H9 (cell line): Measurements from ENCODE around the gene C20orf173. TPM values are rescaled to one million over a fixed set of nuclear protein-coding genes. Genes with fewer than 3 reads are reported as not detected.

Experiments used
- DNase-seq: peaks from one replicate; pipeline ENCODE4 v3.0.0-alpha.2; 2017
- H2AFZ ChIP-seq: one replicate; pipeline ENCODE4 v1.6.1; 2013; ENCODE audit warnings: mild to moderate bottlenecking, low read length, control low read depth, moderate library complexity
- H2AK5ac ChIP-seq: 2 replicates; pipeline ENCODE4 v1.6.1; 2013; ENCODE audit warnings: low read length, control low read depth, mixed read lengths; ENCODE audit not compliant: insufficient read length
- H2BK120ac ChIP-seq: one replicate; pipeline ENCODE4 v1.6.1; 2013; ENCODE audit warnings: low read depth, mild to moderate bottlenecking, low read length, control low read depth, inconsistent platforms; ENCODE audit not compliant: poor library complexity, severe bottlenecking
- H2BK12ac ChIP-seq: 2 replicates; pipeline ENCODE4 v1.6.1; 2013; ENCODE audit warnings: low read length, control low read depth, mixed read lengths, low read depth; ENCODE audit not compliant: insufficient read length
- H2BK15ac ChIP-seq: 2 replicates; pipeline ENCODE4 v1.6.1; 2013; ENCODE audit warnings: low read depth, low read length, control low read depth
- H2BK20ac ChIP-seq: one replicate; pipeline ENCODE4 v1.6.1; 2013; ENCODE audit warnings: low read depth, mild to moderate bottlenecking, low read length, control low read depth, inconsistent platforms; ENCODE audit not compliant: poor library complexity, severe bottlenecking
- H2BK5ac ChIP-seq: 2 replicates; pipeline ENCODE4 v1.6.1; 2013; ENCODE audit warnings: low read length, control low read depth, mixed read lengths; ENCODE audit not compliant: insufficient read length
- H3K14ac ChIP-seq: 2 replicates; pipeline ENCODE4 v1.6.1; 2013; ENCODE audit warnings: low read length, control low read depth; ENCODE audit not compliant: insufficient read depth
- H3K18ac ChIP-seq: 2 replicates; pipeline ENCODE4 v1.6.1; 2013; ENCODE audit warnings: low read depth, mild to moderate bottlenecking, mixed read lengths, low read length, control low read depth; ENCODE audit not compliant: insufficient read length
- H3K23ac ChIP-seq: 2 replicates; pipeline ENCODE4 v1.6.1; 2013; ENCODE audit warnings: low read length, control low read depth, mixed read lengths, low read depth; ENCODE audit not compliant: insufficient read length
- H3K23me2 ChIP-seq: 2 replicates; pipeline ENCODE4 v1.6.1; 2013; ENCODE audit warnings: low read depth, mild to moderate bottlenecking, mixed read lengths, low read length, control low read depth; ENCODE audit not compliant: insufficient read length, poor library complexity, severe bottlenecking
- H3K27ac ChIP-seq: 2 replicates; pipeline ENCODE4 v1.5.1; 2013; ENCODE audit warnings: low read length, control low read depth, mixed read lengths, low read depth; ENCODE audit not compliant: insufficient read length
- H3K27me3 ChIP-seq: 2 replicates; pipeline ENCODE4 v1.6.1; 2013; ENCODE audit warnings: low read length, control low read depth, inconsistent platforms; ENCODE audit not compliant: insufficient read depth
- H3K4ac ChIP-seq: 2 replicates; pipeline ENCODE4 v1.6.1; 2013; ENCODE audit warnings: low read depth, mild to moderate bottlenecking, control low read depth, inconsistent platforms, low read length, moderate library complexity
- H3K4me1 ChIP-seq: 2 replicates; pipeline ENCODE4 v1.6.1; 2013; ENCODE audit warnings: low read length, control low read depth, inconsistent platforms; ENCODE audit not compliant: insufficient read depth
- H3K4me2 ChIP-seq: 2 replicates; pipeline ENCODE4 v1.6.1; 2013; ENCODE audit warnings: low read length, control low read depth, mixed read lengths; ENCODE audit not compliant: insufficient read length, insufficient read depth
- H3K56ac ChIP-seq: 2 replicates; pipeline ENCODE4 v1.6.1; 2013; ENCODE audit warnings: low read depth, mild to moderate bottlenecking, mixed read lengths, low read length, control low read depth; ENCODE audit not compliant: insufficient read length
- H3K79me1 ChIP-seq: 2 replicates; pipeline ENCODE4 v1.6.1; 2013; ENCODE audit warnings: low read depth, mild to moderate bottlenecking, moderate library complexity, low read length, control low read depth, inconsistent platforms; ENCODE audit not compliant: insufficient read depth, poor library complexity, severe bottlenecking
- H3K79me2 ChIP-seq: 2 replicates; pipeline ENCODE4 v1.6.1; 2013; ENCODE audit warnings: low read length, control low read depth, inconsistent platforms; ENCODE audit not compliant: insufficient read depth
- H3K9ac ChIP-seq: 2 replicates; pipeline ENCODE4 v1.6.1; 2013; ENCODE audit warnings: low read length, control low read depth, mixed read lengths; ENCODE audit not compliant: insufficient read length; ENCODE audit errors: extremely low read depth
- H3K9me3 ChIP-seq: one replicate; pipeline ENCODE4 v1.6.1; 2013; ENCODE audit warnings: low read depth, low read length, inconsistent platforms; ENCODE audit not compliant: control insufficient read depth
- H3T11ph ChIP-seq: one replicate; pipeline ENCODE4 v1.6.1; 2013; ENCODE audit warnings: mild to moderate bottlenecking, low read length, control low read depth, inconsistent platforms
- H4K20me1 ChIP-seq: one replicate; pipeline ENCODE4 v1.6.1; 2013; ENCODE audit not compliant: control insufficient read depth, insufficient read length, insufficient read depth
- H4K5ac ChIP-seq: 2 replicates; pipeline ENCODE4 v1.6.1; 2013; ENCODE audit warnings: low read depth, mild to moderate bottlenecking, mixed read lengths, low read length, control low read depth; ENCODE audit not compliant: insufficient read length
- H4K8ac ChIP-seq: replicated peaks from 2 replicates; pipeline ENCODE4 v1.6.1; 2013; ENCODE audit warnings: low read length, control low read depth, mixed read lengths, low read depth; ENCODE audit not compliant: insufficient read length
- H4K91ac ChIP-seq: 2 replicates; pipeline ENCODE4 v1.6.1; 2013; ENCODE audit warnings: low read depth, mild to moderate bottlenecking, moderate library complexity, mixed read lengths, low read length, control low read depth; ENCODE audit not compliant: insufficient read length
- H3K27ac Mint-ChIP-seq, 3 experiments: 2 replicates in 2 of 3; 3 replicates in 1 of 3; pipeline ENCODE4 v1.8.0; 2020 to 2021; ENCODE audit warnings: mixed read lengths in 3 of 3, mild to moderate bottlenecking in 1 of 3, moderate library complexity in 1 of 3
- H3K27me3 Mint-ChIP-seq: 2 replicates; pipeline ENCODE4 v1.8.0; 2021; ENCODE audit warnings: low read depth, mild to moderate bottlenecking, moderate library complexity, mixed read lengths
- H3K36me3 Mint-ChIP-seq, 3 experiments: 2 replicates in 2 of 3; 3 replicates in 1 of 3; pipeline ENCODE4 v1.8.0; 2020 to 2021; ENCODE audit warnings: low read depth in 3 of 3, mixed read lengths in 3 of 3; ENCODE audit not compliant: insufficient read depth in 1 of 3
- H3K4me1 Mint-ChIP-seq, 2 experiments: 2 replicates each; pipeline ENCODE4 v1.8.0; 2020; ENCODE audit warnings: mixed read lengths in 2 of 2
- H3K4me3 Mint-ChIP-seq, 2 experiments: 2 replicates in 1 of 2; 3 replicates in 1 of 2; pipeline ENCODE4 v1.8.0; 2020 to 2021; ENCODE audit warnings: mild to moderate bottlenecking in 2 of 2, mixed read lengths in 2 of 2, moderate library complexity in 1 of 2
- H3K9me3 Mint-ChIP-seq, 2 experiments: 2 replicates in 1 of 2; 3 replicates in 1 of 2; pipeline ENCODE4 v1.8.0; 2020; ENCODE audit warnings: mild to moderate bottlenecking in 2 of 2, mixed read lengths in 2 of 2, moderate library complexity in 1 of 2
- WGBS: extraction: QIAGEN DNeasy Blood & Tissue Kit; methylation state at CpG from one replicate; pipeline ENCODE4 v1.1.7; 2013; ENCODE audit warnings: missing lambda C conversion rate, low lambda C conversion rate, mixed read lengths; ENCODE audit not compliant: insufficient read length; ENCODE audit errors: extremely low coverage; 5-methylcytosine and 5-hydroxymethylcytosine counted together
- total RNA-seq: library from RNA; stranded (reverse); gene quantifications from 2 replicates; pipeline ENCODE4 v1.2.1, GENCODE V29; 2021
- TF ChIP-seq, protein P1 (sequence below): fragments of 200-600 bp; sonication (generic); conservative IDR thresholded peaks from 3 replicates; pipeline ENCODE4 v1.8.0; 2021; ENCODE audit warnings: antibody characterized with exemption, mild to moderate bottlenecking

The C20orf173 gene
- total RNA-seq, 1 experiment from 2014 or later, result not detected

DNA sequence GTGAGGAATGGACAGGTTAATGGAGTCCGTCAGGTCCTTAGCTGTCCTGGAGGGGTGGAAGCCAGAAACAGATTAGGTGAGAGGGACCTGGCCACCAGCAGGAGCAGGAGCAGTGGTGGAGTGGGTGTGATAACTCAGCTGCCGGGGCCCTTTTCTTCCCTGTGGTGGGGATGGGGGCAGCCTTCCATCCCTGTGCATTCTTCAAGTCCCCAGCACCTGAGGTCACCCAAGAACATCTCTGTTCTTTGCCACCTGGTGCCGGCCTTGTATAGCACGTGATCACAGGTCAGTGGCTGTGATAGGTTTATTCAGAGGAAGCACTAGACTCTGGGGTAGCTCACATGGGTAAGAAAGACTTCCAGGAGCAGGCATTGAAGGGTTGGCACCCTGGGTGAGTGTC lies 29.0 kb upstream of the C20orf173 start:
- H3K9me3 ChIP-seq, result no peaks in the 10 kb centered on the region
- H2BK12ac ChIP-seq, result no peak overlapping the region
- H2AK5ac ChIP-seq, result no peak overlapping the region
- no peak overlapping the region for H2BK5ac ChIP-seq
- H4K20me1 ChIP-seq, result no peaks in the 10 kb centered on the region
- H3K4me2 ChIP-seq, result no peak overlapping the region
- H3K23ac ChIP-seq, result no peak overlapping the region
- no CpG with 5 or more reads among the region's 4 CpGs for WGBS
- H3K36me3 Mint-ChIP-seq, result peaks cover 18 to 41% (median 31%) of the 10 kb centered on the region in 3 experiments
- TF ChIP-seq, protein P1, sequence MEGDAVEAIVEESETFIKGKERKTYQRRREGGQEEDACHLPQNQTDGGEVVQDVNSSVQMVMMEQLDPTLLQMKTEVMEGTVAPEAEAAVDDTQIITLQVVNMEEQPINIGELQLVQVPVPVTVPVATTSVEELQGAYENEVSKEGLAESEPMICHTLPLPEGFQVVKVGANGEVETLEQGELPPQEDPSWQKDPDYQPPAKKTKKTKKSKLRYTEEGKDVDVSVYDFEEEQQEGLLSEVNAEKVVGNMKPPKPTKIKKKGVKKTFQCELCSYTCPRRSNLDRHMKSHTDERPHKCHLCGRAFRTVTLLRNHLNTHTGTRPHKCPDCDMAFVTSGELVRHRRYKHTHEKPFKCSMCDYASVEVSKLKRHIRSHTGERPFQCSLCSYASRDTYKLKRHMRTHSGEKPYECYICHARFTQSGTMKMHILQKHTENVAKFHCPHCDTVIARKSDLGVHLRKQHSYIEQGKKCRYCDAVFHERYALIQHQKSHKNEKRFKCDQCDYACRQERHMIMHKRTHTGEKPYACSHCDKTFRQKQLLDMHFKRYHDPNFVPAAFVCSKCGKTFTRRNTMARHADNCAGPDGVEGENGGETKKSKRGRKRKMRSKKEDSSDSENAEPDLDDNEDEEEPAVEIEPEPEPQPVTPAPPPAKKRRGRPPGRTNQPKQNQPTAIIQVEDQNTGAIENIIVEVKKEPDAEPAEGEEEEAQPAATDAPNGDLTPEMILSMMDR, result no peak
- no peak overlapping the region for H3K27ac ChIP-seq
- no peak overlapping the region for H3T11ph ChIP-seq
- no peaks in the 10 kb centered on the region for H3K79me1 ChIP-seq
- no peak overlapping the region for H3K18ac ChIP-seq
- no peaks in the 10 kb centered on the region for H3K79me2 ChIP-seq
- DNase-seq, result no peak
- H3K27me3 ChIP-seq, result no peaks in the 10 kb centered on the region
- no peaks in the 10 kb centered on the region for H3K27me3 Mint-ChIP-seq
- no peak overlapping the region for H3K4me3 Mint-ChIP-seq
- H2BK15ac ChIP-seq, result no peak overlapping the region
- H2AFZ ChIP-seq, result no peak overlapping the region
- no peak overlapping the region for H4K91ac ChIP-seq
- no peaks in the 10 kb centered on the region for H3K9me3 Mint-ChIP-seq
- H3K23me2 ChIP-seq, result no peaks in the 10 kb centered on the region
- H4K5ac ChIP-seq, result no peak overlapping the region
- H4K8ac ChIP-seq, result no peak overlapping the region
- H3K4ac ChIP-seq, result no peak overlapping the region
- no peaks in the 10 kb centered on the region for H3K4me1 ChIP-seq
- no peak overlapping the region for H3K56ac ChIP-seq
- peak overlapping the region in 1 of 3 experiments; percentile 94; a peak in 2 of 7 replicates for H3K27ac Mint-ChIP-seq
- no peak overlapping the region for H3K14ac ChIP-seq
- H2BK20ac ChIP-seq, result no peak overlapping the region
- H3K9ac ChIP-seq, result no peak overlapping the region
- H3K4me1 Mint-ChIP-seq, result peaks cover 7 to 13% of the 10 kb centered on the region in 2 experiments
- H2BK120ac ChIP-seq, result no peak overlapping the region
